ENCODE results near the gene FLT3LG.

DNA sequence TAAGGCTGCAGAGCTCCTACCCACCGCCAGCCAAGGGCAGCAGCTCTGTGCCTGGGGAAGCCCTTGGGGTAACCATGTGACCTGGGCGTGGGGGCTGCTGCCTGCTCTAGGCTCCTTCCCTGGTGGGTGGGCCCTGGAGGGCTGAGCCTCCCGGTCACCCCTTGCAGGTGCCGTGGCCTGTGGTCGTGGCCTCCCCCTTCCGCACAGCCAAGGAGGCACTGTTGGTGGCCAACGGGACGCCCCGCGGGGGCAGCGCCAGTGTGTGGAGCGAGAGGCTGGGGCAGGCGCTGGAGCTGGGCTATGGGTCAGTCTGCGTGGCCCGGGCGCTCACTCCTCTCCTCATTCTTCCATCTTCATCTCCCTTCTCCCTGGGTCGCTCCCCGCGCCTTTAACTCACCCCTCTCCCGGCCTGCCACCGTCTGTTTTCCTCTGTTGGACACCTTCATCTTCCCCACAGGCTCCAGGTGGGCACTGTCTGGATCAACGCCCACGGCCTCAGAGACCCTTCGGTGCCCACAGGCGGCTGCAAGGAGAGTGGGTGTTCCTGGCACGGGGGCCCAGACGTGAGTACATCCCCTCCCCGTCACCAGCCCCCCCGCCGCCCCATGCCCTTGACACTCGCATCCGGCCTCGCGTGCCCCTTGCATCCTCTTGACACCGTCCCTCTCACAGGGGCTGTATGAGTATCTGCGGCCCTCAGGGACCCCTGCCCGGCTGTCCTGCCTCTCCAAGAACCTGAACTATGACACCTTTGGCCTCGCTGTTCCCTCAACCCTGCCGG, 9.9 kb upstream of the FLT3LG start:
- TF ChIP-seq, protein P1, sequence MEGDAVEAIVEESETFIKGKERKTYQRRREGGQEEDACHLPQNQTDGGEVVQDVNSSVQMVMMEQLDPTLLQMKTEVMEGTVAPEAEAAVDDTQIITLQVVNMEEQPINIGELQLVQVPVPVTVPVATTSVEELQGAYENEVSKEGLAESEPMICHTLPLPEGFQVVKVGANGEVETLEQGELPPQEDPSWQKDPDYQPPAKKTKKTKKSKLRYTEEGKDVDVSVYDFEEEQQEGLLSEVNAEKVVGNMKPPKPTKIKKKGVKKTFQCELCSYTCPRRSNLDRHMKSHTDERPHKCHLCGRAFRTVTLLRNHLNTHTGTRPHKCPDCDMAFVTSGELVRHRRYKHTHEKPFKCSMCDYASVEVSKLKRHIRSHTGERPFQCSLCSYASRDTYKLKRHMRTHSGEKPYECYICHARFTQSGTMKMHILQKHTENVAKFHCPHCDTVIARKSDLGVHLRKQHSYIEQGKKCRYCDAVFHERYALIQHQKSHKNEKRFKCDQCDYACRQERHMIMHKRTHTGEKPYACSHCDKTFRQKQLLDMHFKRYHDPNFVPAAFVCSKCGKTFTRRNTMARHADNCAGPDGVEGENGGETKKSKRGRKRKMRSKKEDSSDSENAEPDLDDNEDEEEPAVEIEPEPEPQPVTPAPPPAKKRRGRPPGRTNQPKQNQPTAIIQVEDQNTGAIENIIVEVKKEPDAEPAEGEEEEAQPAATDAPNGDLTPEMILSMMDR (IDR thresholded peaks at IDR 0.05) = no peak
- no peak for TF ChIP-seq POLR2AphosphoS5 (IDR thresholded peaks at IDR 0.05; ENCODE audit: low read depth, low read length)
